ENCODE data around the gene FNDC3A.

DNA sequence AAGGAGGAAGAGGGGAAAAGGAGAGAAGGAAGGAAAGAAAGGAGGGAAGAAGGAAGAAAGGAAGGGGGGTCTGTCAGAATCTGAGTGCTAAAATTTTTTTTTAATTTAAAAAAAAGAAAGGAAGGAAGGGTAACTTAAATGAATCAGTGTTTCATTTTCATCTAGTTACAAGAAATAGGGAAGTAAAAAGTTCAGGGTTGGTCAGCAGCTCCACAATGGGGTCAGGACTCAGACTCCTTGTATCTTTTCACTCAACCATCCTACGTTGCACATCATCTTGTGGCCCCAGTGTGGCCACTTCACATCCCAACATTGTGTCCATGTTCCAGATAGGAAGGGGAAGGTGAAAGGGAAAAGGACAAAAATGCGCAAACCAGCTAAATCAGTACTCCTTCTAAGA is 14.3 kb upstream of the FNDC3A start:
- no peak for TF ChIP-seq POLR2A (IDR thresholded peaks at IDR 0.05)
- TF ChIP-seq, protein P1, sequence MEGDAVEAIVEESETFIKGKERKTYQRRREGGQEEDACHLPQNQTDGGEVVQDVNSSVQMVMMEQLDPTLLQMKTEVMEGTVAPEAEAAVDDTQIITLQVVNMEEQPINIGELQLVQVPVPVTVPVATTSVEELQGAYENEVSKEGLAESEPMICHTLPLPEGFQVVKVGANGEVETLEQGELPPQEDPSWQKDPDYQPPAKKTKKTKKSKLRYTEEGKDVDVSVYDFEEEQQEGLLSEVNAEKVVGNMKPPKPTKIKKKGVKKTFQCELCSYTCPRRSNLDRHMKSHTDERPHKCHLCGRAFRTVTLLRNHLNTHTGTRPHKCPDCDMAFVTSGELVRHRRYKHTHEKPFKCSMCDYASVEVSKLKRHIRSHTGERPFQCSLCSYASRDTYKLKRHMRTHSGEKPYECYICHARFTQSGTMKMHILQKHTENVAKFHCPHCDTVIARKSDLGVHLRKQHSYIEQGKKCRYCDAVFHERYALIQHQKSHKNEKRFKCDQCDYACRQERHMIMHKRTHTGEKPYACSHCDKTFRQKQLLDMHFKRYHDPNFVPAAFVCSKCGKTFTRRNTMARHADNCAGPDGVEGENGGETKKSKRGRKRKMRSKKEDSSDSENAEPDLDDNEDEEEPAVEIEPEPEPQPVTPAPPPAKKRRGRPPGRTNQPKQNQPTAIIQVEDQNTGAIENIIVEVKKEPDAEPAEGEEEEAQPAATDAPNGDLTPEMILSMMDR (IDR thresholded peaks at IDR 0.05) = no peak

All from transverse colon (tissue), 3 donors.